Airway epithelial cell (primary cell): Measurements from ENCODE around the gene FMO5. TPM values are rescaled to one million over a fixed set of nuclear protein-coding genes. Genes with fewer than 3 reads are reported as not detected.

ENCODE experiments used
- total RNA-seq: library from RNA; depleted of rRNA; stranded (reverse); fragments of >200 nt; gene quantifications from 2 replicates; pipeline ENCODE4 v1.2.3, GENCODE V29; 2015

Gene FMO5, protein sequence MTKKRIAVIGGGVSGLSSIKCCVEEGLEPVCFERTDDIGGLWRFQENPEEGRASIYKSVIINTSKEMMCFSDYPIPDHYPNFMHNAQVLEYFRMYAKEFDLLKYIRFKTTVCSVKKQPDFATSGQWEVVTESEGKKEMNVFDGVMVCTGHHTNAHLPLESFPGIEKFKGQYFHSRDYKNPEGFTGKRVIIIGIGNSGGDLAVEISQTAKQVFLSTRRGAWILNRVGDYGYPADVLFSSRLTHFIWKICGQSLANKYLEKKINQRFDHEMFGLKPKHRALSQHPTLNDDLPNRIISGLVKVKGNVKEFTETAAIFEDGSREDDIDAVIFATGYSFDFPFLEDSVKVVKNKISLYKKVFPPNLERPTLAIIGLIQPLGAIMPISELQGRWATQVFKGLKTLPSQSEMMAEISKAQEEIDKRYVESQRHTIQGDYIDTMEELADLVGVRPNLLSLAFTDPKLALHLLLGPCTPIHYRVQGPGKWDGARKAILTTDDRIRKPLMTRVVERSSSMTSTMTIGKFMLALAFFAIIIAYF
- 0.99 and 2.7 TPM in 2 replicates for total RNA-seq

GRCh38 chr1:147225193-147225730 is at the start of gene FMO5:
FMO5 (minus strand) TSS chr1:147225339; CDS start chr1:147225029, 310 bp downstream.

DNA sequence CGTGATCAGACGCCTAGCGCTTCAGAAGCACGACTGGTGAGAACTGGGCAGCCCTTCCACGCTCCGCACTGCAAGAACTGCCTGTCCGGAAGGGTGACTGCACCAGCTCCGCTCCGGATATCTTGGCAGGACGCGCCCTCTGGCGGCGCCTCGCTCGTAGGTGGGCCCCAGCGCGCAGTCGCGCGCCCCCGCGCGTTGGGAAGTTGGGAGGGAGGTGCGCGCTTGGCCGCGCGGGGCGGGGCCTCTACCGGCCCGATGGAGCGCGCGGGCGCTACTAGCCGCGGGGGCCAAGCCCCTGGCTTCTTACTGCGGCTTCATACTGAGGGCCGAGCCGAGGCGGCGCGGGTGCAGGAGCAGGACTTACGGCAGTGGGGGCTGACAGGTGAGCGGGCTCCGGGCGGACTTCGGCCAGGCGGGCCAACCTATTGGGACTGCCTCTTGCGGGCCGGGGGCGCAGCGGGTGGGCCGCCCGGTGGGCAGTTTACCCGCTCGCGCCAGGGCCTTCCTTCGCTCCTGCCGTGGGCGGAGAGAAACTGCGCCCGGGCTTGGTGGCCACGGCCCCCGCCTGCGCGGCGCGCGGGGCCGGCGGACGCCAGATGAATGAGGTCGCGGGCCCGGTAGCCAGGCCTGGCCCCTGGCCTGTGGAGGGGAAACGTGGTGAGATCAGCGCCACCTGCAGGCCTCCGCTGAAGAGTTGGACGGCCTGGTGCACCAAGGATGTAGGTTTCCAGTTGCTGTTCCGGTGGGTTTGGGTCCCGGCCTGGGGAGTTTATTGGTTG is 17.5 kb upstream of the FMO5 start, which contains the start of gene CHD1L:
Gene CHD1L (plus strand): TSS at position 236 of the 779 bp plus-strand sequence. CDS start 20 bp downstream, at position 256.

DNA sequence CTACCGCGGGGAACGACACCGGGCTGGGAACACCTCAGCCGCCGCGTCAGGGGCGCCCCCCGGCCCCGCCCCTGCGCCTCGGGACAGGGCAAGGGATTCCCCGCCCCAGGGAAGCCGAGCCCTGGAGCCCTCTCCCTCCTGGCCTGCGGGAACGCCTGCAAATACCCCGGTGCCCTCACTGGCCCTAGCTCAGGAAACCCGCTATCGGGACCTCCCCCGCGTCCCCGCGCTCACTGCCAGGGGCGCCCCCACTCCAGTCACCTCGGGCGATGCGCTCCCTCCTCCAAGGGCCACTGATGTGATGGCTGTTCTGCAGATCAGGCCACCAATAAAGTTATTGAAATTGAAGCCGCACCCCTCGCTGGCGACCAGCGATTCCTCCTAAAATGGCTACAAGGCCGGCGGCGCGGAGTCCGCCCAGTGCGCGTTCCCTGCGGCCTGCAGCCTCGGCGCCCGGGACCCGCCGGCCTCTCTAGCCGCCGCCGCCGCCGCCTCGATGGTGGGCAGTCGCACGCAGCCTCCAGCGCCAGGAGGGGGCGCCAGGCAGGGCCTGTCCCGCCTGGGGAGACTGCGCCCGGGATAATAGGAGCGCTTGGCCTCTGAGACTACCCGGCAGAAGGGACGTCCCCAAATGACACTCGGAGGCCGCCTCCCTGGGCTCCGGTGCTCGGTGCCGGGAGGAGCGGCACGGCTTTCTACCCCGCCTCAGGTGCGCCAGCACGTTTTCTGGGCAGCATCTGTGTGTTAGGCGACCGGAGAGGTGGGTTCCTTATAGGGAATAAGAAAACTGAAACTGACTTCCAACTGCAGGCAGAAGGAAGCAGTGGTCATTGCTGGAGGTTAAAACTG is 52.7 kb downstream of the FMO5 start, which contains the start of gene PRKAB2:
Gene PRKAB2 (minus strand): TSS at position 303 of the 849 bp plus-strand sequence. CDS start 326 bp downstream, outside the sequence.

Other genes starting within 250 kb of the FMO5 start
- 13.4 and 17.2 TPM in 2 replicates for gene PRKAB2, start 52.9 kb downstream of the FMO5 start, total RNA-seq
- gene CHD1L, start 17.3 kb upstream of the FMO5 start, total RNA-seq, result 19.9 and 28.1 TPM in 2 replicates